ENCODE measurements around the gene TTC39B.

TTC39B gene

DNA sequence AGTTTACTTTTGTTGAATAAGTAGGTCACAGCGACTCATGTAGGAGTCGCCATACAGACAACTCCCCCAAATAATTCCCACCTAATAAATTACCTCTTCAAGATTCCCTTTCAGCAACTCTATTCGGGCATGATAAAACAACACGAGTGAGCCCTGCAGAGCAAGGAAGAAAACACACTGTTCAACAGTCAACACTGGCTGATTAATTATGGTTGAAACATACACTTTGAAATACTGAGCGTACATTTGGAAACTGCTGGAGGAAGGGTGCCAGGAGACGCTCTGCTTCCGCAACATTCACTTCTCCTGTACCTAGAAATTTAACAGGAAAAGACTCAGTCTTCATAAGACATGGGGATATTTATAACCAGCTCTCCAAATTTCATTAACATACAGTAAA is 117.5 kb downstream of the TTC39B start:
- Histone ChIP-seq H3K4me3 (replicated peaks; ENCODE audit: low read depth, low read length) (no peak overlapping the region), H3K27me3 (replicated peaks; ENCODE audit: control insufficient read depth, insufficient read depth, low read length) (no peaks in the 10 kb centered on the region), H3K36me3 (ENCODE audit: control insufficient read depth, insufficient read depth, low read length) (no peaks in the 10 kb centered on the region)
- TF ChIP-seq, protein P1, sequence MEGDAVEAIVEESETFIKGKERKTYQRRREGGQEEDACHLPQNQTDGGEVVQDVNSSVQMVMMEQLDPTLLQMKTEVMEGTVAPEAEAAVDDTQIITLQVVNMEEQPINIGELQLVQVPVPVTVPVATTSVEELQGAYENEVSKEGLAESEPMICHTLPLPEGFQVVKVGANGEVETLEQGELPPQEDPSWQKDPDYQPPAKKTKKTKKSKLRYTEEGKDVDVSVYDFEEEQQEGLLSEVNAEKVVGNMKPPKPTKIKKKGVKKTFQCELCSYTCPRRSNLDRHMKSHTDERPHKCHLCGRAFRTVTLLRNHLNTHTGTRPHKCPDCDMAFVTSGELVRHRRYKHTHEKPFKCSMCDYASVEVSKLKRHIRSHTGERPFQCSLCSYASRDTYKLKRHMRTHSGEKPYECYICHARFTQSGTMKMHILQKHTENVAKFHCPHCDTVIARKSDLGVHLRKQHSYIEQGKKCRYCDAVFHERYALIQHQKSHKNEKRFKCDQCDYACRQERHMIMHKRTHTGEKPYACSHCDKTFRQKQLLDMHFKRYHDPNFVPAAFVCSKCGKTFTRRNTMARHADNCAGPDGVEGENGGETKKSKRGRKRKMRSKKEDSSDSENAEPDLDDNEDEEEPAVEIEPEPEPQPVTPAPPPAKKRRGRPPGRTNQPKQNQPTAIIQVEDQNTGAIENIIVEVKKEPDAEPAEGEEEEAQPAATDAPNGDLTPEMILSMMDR (IDR thresholded peaks at IDR 0.05; ENCODE audit: insufficient read depth, low read length, poor library complexity, severe bottlenecking), result no peak
- no peak for DNase-seq (ENCODE audit: extremely low read depth, insufficient read length)

DNA sequence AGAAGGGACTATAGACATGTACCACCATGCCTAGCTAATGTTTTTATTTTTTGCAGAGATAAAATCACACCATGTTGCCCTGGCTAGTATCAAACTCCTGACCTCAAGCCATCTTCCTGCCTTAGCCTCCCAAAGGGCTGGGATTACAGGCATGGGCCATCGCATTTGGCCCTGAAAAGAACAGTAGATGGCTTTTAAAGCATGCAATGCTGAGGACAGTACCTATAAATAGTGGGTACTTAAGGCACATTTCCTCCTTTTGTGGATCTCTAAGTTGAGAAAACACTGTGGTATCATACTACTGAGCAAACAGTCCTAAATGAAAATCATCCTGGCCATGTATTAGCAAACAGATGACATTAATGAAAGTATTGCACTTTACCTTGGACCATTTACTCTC is 119.4 kb downstream of the TTC39B start:
- Histone ChIP-seq H3K36me3 (ENCODE audit: control insufficient read depth, insufficient read depth, low read length) (no peaks in the 10 kb centered on the region), H3K27me3 (replicated peaks; ENCODE audit: control insufficient read depth, insufficient read depth, low read length) (no peaks in the 10 kb centered on the region), H3K4me3 (replicated peaks; ENCODE audit: low read depth, low read length) (no peak overlapping the region)
- no peak for DNase-seq (ENCODE audit: extremely low read depth, insufficient read length)
- TF ChIP-seq, protein P1 (IDR thresholded peaks at IDR 0.05; ENCODE audit: insufficient read depth, low read length, poor library complexity, severe bottlenecking), result no peak

DNA sequence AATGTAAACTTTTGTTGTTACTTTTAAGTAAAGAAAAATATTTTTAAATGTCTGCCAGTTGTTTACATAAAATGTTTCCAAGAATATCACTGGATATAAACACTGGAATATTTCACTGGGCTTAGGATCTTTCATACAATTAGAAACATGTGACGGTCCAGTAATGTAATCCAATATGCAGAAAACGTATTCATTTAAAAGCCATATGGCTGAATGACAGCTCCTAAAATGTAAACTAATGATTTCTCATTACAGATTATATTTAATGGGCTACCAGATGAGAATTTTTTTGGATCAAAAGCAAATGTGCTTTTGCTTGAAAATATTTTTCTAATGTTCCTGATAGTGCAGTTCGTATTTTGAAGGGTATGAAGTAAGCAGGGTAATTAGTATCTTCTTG is 124.3 kb downstream of the TTC39B start:
- TF ChIP-seq, protein P1 (IDR thresholded peaks at IDR 0.05; ENCODE audit: insufficient read depth, low read length, poor library complexity, severe bottlenecking), result no peak
- Histone ChIP-seq H3K27me3 (replicated peaks; ENCODE audit: control insufficient read depth, insufficient read depth, low read length) (no peaks in the 10 kb centered on the region), H3K4me3 (replicated peaks; ENCODE audit: low read depth, low read length) (no peak overlapping the region), H3K36me3 (ENCODE audit: control insufficient read depth, insufficient read depth, low read length) (no peaks in the 10 kb centered on the region)
- no peak for DNase-seq (ENCODE audit: extremely low read depth, insufficient read length)

DNA sequence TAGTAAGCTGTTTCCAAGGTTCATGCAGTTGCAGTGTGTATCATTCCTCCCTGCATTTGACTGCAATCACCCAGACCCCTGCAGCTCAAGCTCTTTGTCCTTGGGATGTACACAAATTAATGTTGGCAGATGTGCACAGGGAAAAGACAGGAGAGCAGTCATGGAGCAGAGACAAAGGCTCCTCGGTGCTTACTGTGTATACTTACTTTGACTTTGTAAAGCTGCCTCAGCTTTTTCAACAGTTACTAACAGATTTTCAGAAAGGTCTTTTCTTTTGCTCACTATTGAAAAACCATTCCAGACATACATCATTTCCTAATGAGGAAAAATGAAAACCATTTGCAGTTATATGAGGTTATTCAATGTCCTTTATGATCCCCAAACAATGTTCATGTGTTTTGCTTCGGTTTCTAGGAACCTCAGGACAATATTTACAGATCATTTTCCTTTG is 124.9 kb downstream of the TTC39B start:
- Histone ChIP-seq H3K27me3 (replicated peaks; ENCODE audit: control insufficient read depth, insufficient read depth, low read length) (no peaks in the 10 kb centered on the region), H3K36me3 (ENCODE audit: control insufficient read depth, insufficient read depth, low read length) (no peaks in the 10 kb centered on the region), H3K4me3 (replicated peaks; ENCODE audit: low read depth, low read length) (no peak overlapping the region)
- TF ChIP-seq, protein P1 (IDR thresholded peaks at IDR 0.05; ENCODE audit: insufficient read depth, low read length, poor library complexity, severe bottlenecking), result no peak
- DNase-seq (ENCODE audit: extremely low read depth, insufficient read length), result no peak

DNA sequence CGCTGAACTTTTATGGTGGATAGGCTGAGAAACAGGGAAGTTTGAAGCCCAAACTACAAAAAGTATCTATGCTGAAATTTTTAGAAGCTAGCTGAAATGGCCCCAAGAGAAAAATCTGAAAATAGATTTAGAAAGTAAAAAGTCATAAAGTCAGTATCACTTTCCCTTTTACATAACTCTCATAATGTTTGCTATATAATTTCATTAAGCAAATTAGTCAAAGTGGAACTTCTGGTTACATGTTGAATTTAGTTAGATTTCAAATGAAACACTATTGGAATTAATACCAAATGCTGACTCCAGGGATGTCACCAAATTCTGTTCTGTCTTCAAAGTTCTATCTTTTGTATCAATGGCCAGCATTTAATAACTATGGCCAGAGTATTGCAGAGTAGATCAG is 126.9 kb downstream of the TTC39B start:
- Histone ChIP-seq H3K36me3 (ENCODE audit: control insufficient read depth, insufficient read depth, low read length) (no peaks in the 10 kb centered on the region), H3K27me3 (replicated peaks; ENCODE audit: control insufficient read depth, insufficient read depth, low read length) (no peaks in the 10 kb centered on the region), H3K4me3 (replicated peaks; ENCODE audit: low read depth, low read length) (no peak overlapping the region)
- DNase-seq (ENCODE audit: extremely low read depth, insufficient read length), result no peak
- TF ChIP-seq, protein P1 (IDR thresholded peaks at IDR 0.05; ENCODE audit: insufficient read depth, low read length, poor library complexity, severe bottlenecking), result no peak

DNA sequence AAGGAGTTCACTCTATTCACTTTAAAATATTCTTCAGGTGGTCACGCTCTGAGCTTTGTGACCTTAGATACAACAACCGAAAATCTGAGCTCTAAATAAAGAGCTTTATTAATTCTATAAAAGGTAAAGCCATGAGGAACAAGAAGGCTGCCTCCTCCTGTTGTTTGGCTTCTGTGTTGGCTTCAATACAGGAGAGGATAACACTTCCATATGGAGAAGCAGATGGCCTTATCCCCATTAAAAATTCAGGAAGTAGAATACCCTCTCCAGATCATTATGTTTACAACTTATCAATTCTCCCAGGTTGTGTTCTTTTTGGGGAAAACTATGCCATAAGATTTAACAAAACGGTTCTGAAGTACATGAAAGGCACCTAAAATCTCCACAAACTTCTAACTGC is 128.4 kb downstream of the TTC39B start:
- TF ChIP-seq, protein P1 (IDR thresholded peaks at IDR 0.05; ENCODE audit: insufficient read depth, low read length, poor library complexity, severe bottlenecking), result no peak
- Histone ChIP-seq H3K4me3 (replicated peaks; ENCODE audit: low read depth, low read length) (no peak overlapping the region), H3K36me3 (ENCODE audit: control insufficient read depth, insufficient read depth, low read length) (no peaks in the 10 kb centered on the region), H3K27me3 (replicated peaks; ENCODE audit: control insufficient read depth, insufficient read depth, low read length) (no peaks in the 10 kb centered on the region)
- no peak for DNase-seq (ENCODE audit: extremely low read depth, insufficient read length)

All from GM06990 (cell line).